Astrocyte of the cerebellum (primary cell): ENCODE measurements around the gene A4GALT.

Source experiments
- DNase-seq: peaks from one replicate; pipeline ENCODE4 v3.0.0-alpha.2; 2011; ENCODE audit warnings: low read depth
- H3K4me3 ChIP-seq: 2 replicates; pipeline ENCODE4 v1.5.1; 2011; ENCODE audit warnings: mild to moderate bottlenecking, low read depth, low read length, moderate library complexity
- CTCF ChIP-seq: IDR thresholded peaks from 2 replicates; pipeline ENCODE4 v1.5.1; 2012; ENCODE audit warnings: low read length, low read depth, moderate library complexity, mild to moderate bottlenecking; ENCODE audit errors: missing control alignments
- in situ Hi-C: cut with HindIII; loops from 2 replicates; pipeline ENCODE4 v1.10.0; 2017; ENCODE audit warnings: low sequenced_read_pairs

The A4GALT gene

GRCh38 chr22:42720263-42721044, at the start of gene A4GALT:
A4GALT (minus strand) TSS chr22:42720870; CDS start chr22:42693951, 26,919 bp downstream.
- peak within 1 kb of the TSS; percentile 49 for H3K4me3 ChIP-seq
- no peak for DNase-seq
- no peak for TF ChIP-seq CTCF
- in situ Hi-C loops, result no loop called here

GRCh38 chr22:42770448-42770726, 49.7 kb upstream of the A4GALT start:
- no peak overlapping the region for H3K4me3 ChIP-seq
- no peak for TF ChIP-seq CTCF
- in situ Hi-C loops, result loop anchor here (5.0 kb wide), 1 partner anchor 103 kb away; no protein-coding TSS in a partner anchor

GRCh38 chr22:42769574-42770447, 49.1 kb upstream of the A4GALT start:
- DNase-seq, result peak; percentile 53
- TF ChIP-seq CTCF, result no peak
- in situ Hi-C loops, result loop anchor here (5.0 kb wide), 1 partner anchor 103 kb away; no protein-coding TSS in a partner anchor
- no peak overlapping the region for H3K4me3 ChIP-seq

More at GRCh38 chr22:42770448-42770726, 49.7 kb upstream of the A4GALT start:
- no peak for DNase-seq

GRCh38 chr22:42769238-42769573, 48.5 kb upstream of the A4GALT start:
- in situ Hi-C loops, result no loop called here
- H3K4me3 ChIP-seq, result no peak overlapping the region
- DNase-seq, result no peak
- TF ChIP-seq CTCF, result no peak

GRCh38 chr22:42768385-42769035, 47.8 kb upstream of the A4GALT start:
- DNase-seq, result no peak
- TF ChIP-seq CTCF, result no peak
- in situ Hi-C loops, result no loop called here
- no peak overlapping the region for H3K4me3 ChIP-seq

GRCh38 chr22:42766860-42767259, 46.2 kb upstream of the A4GALT start:
- no peak for TF ChIP-seq CTCF
- in situ Hi-C loops, result no loop called here
- no peak for DNase-seq
- no peak overlapping the region for H3K4me3 ChIP-seq
